ENCODE data around the gene TAC4. TPM values are rescaled to one million over a fixed set of nuclear protein-coding genes. Genes with fewer than 3 reads are reported as not detected.

The TAC4 gene
- total and polyA plus RNA-seq, 2 of the 13 experiments (the other 11 are each of a cell fraction or from before 2014, with no cell fraction given), result not detected

DNA sequence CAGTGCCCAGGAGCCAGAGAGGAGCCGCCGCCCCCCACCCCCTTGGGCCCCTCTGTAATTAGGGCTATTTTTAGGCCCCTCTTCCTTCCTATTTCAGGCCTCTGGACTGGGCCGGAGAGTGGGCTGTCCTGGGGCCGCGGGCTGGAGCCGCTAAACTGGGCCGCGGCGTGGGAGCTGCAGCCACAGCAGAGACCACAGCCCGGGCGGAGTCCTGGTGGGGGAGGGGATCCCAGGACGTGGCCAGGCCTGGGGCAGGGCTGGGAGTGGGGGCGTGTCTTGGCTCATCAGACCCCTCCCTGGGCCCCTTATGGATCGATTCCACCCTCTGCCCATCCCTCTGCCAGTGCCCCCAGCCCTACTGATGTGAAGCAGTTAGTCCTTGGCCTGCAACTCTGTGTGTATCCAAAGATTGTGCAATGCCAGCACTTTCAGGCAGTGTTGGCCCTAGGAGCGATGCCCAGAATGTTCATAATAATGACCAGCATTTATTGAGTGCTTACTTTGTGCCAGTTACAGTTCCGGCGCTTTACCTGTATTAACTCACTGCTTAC is 15.0 kb upstream of the TAC4 start (continued):
- TF ChIP-seq SALL1 (CRISPR knock-in tag; IDR thresholded peaks at IDR 0.05), result peak; percentile 93
- TF ChIP-seq JARID2 (CRISPR knock-in tag; IDR thresholded peaks at IDR 0.05; ENCODE audit: insufficient replicate concordance), result no peak
- TF ChIP-seq ZNF780A (CRISPR knock-in tag; IDR thresholded peaks at IDR 0.05), result no peak
- TF ChIP-seq, protein P1, sequence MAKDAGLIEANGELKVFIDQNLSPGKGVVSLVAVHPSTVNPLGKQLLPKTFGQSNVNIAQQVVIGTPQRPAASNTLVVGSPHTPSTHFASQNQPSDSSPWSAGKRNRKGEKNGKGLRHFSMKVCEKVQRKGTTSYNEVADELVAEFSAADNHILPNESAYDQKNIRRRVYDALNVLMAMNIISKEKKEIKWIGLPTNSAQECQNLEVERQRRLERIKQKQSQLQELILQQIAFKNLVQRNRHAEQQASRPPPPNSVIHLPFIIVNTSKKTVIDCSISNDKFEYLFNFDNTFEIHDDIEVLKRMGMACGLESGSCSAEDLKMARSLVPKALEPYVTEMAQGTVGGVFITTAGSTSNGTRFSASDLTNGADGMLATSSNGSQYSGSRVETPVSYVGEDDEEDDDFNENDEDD (CRISPR knock-in tag; IDR thresholded peaks at IDR 0.05; ENCODE audit: borderline replicate concordance), result no peak
- TF ChIP-seq MZF1 (CRISPR knock-in tag; IDR thresholded peaks at IDR 0.05; ENCODE audit: borderline replicate concordance), result no peak
- peak; percentile 57; the same call in 1 of the 2 replicates for TF ChIP-seq GABPB1 (CRISPR knock-in tag; IDR thresholded peaks at IDR 0.05)
- no peak for TF ChIP-seq ZNF546 (CRISPR knock-in tag; conservative IDR thresholded peaks at IDR 0.05)
- TF ChIP-seq ZNF607 (CRISPR knock-in tag; IDR thresholded peaks at IDR 0.05; ENCODE audit: borderline replicate concordance), result no peak
- TF ChIP-seq ZNF510 (CRISPR knock-in tag; IDR thresholded peaks at IDR 0.05; ENCODE audit: low read depth), result no peak
- TF ChIP-seq, protein P2, sequence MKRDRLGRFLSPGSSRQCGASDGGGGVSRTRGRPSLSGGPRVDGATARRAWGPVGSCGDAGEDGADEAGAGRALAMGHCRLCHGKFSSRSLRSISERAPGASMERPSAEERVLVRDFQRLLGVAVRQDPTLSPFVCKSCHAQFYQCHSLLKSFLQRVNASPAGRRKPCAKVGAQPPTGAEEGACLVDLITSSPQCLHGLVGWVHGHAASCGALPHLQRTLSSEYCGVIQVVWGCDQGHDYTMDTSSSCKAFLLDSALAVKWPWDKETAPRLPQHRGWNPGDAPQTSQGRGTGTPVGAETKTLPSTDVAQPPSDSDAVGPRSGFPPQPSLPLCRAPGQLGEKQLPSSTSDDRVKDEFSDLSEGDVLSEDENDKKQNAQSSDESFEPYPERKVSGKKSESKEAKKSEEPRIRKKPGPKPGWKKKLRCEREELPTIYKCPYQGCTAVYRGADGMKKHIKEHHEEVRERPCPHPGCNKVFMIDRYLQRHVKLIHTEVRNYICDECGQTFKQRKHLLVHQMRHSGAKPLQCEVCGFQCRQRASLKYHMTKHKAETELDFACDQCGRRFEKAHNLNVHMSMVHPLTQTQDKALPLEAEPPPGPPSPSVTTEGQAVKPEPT (CRISPR knock-in tag; IDR thresholded peaks at IDR 0.05; ENCODE audit: low read depth), result no peak
- no peak for TF ChIP-seq EHMT2 (IDR thresholded peaks at IDR 0.05; ENCODE audit: borderline replicate concordance, low read depth, low read length)
- TF ChIP-seq ELF1 (CRISPR knock-in tag; IDR thresholded peaks at IDR 0.05), result peak; percentile 6; the same call in 1 of the 2 replicates
- peak; percentile 44; the same call in 1 of the 2 replicates for TF ChIP-seq FOXC1 (CRISPR knock-in tag; IDR thresholded peaks at IDR 0.05; ENCODE audit: borderline replicate concordance)
- TF ChIP-seq ZEB1 (IDR thresholded peaks at IDR 0.05; ENCODE audit: insufficient replicate concordance, low read depth), result no peak
- no peak for TF ChIP-seq ZNF629 (CRISPR knock-in tag; conservative IDR thresholded peaks at IDR 0.05)
- TF ChIP-seq, protein P3, sequence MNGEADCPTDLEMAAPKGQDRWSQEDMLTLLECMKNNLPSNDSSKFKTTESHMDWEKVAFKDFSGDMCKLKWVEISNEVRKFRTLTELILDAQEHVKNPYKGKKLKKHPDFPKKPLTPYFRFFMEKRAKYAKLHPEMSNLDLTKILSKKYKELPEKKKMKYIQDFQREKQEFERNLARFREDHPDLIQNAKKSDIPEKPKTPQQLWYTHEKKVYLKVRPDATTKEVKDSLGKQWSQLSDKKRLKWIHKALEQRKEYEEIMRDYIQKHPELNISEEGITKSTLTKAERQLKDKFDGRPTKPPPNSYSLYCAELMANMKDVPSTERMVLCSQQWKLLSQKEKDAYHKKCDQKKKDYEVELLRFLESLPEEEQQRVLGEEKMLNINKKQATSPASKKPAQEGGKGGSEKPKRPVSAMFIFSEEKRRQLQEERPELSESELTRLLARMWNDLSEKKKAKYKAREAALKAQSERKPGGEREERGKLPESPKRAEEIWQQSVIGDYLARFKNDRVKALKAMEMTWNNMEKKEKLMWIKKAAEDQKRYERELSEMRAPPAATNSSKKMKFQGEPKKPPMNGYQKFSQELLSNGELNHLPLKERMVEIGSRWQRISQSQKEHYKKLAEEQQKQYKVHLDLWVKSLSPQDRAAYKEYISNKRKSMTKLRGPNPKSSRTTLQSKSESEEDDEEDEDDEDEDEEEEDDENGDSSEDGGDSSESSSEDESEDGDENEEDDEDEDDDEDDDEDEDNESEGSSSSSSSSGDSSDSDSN (CRISPR knock-in tag; IDR thresholded peaks at IDR 0.05), result 0 out of 2 replicates have a peak, but pooled peaks have one; percentile 25
- TF ChIP-seq ZNF564 (CRISPR knock-in tag; IDR thresholded peaks at IDR 0.05), result 0 out of 2 replicates have a peak, but pooled peaks have one; percentile 32
- TF ChIP-seq SRF (IDR thresholded peaks at IDR 0.05; ENCODE audit: low read depth, low read length), result no peak
- no peak for TF ChIP-seq CHCHD3 (CRISPR knock-in tag; IDR thresholded peaks at IDR 0.05)
- TF ChIP-seq KAT2B (IDR thresholded peaks at IDR 0.05; ENCODE audit: borderline replicate concordance, low read depth, low read length), result no peak
- TF ChIP-seq SP4 (CRISPR knock-in tag; IDR thresholded peaks at IDR 0.05), result peak; percentile 44; the same call in 1 of the 2 replicates
- no peak for TF ChIP-seq GATA4 (IDR thresholded peaks at IDR 0.05; ENCODE audit: borderline replicate concordance, low read depth)
- peak; percentile 46 for TF ChIP-seq ZFY (CRISPR knock-in tag; IDR thresholded peaks at IDR 0.05)
- peak in 1 of 2 experiments; percentile 64; a peak in 1 of 4 replicates for TF ChIP-seq KLF16 (CRISPR knock-in tag; IDR thresholded peaks at IDR 0.05)
- no peak for TF ChIP-seq POLR2AphosphoS5 (IDR thresholded peaks at IDR 0.05; ENCODE audit: low read depth, low read length)
- TF ChIP-seq KDM5A (IDR thresholded peaks at IDR 0.05; ENCODE audit: borderline replicate concordance, low read length), result no peak

Data from HepG2 (cell line).